ENCODE data around the gene DLGAP3.
"Not testable (repeated sequence)": the region's sequence is repeated elsewhere in the genome, so short reads cannot be mapped to it uniquely, and the experiment has no call there.

DLGAP3 gene

GRCh38 chr1:34825455-34826091, 103.9 kb downstream of the DLGAP3 start:
- Histone ChIP-seq H3K27ac (ENCODE audit: low read length) (no peak overlapping the region), H3K9me3 (ENCODE audit: control insufficient read depth, low read depth, low read length) (no peaks in the 10 kb centered on the region), H3K9ac (ENCODE audit: low read length) (no peak overlapping the region), H3K36me3 (ENCODE audit: control insufficient read depth, low read depth, low read length) (no peaks in the 10 kb centered on the region), H3K27me3 (ENCODE audit: control insufficient read depth, insufficient read depth, low read length) (no peaks in the 10 kb centered on the region), H3K4me1 (ENCODE audit: control insufficient read depth, low read depth, low read length) (no peaks in the 10 kb centered on the region), H3K4me3 (ENCODE audit: low read length) (no peak overlapping the region)

- Histone ChIP-seq H3K9me3 (ENCODE audit: control insufficient read depth, low read depth, low read length) (no peaks in the 10 kb centered on the region), H3K36me3 (ENCODE audit: control insufficient read depth, low read depth, low read length) (no peaks in the 10 kb centered on the region), H3K4me1 (ENCODE audit: control insufficient read depth, low read depth, low read length) (no peaks in the 10 kb centered on the region), H3K27me3 (ENCODE audit: control insufficient read depth, insufficient read depth, low read length) (no peaks in the 10 kb centered on the region), H3K27ac (ENCODE audit: low read length) (no peak overlapping the region), H3K9ac (ENCODE audit: low read length) (no peak overlapping the region), H3K4me3 (ENCODE audit: low read length) (no peak overlapping the region)
Measured at GRCh38 chr1:34824817-34825454, 104.5 kb downstream of the DLGAP3 start.

- no peak overlapping the region for H3K4me3 ChIP-seq (ENCODE audit: low read length)
- H3K4me1 ChIP-seq (ENCODE audit: control insufficient read depth, low read depth, low read length), result no peaks in the 10 kb centered on the region
- no peaks in the 10 kb centered on the region for H3K27me3 ChIP-seq (ENCODE audit: control insufficient read depth, insufficient read depth, low read length)
- no peaks in the 10 kb centered on the region for H3K36me3 ChIP-seq (ENCODE audit: control insufficient read depth, low read depth, low read length)
- H3K27ac ChIP-seq (ENCODE audit: low read length), result no peak overlapping the region
- no peak overlapping the region for H3K9ac ChIP-seq (ENCODE audit: low read length)
- no peaks in the 10 kb centered on the region for H3K9me3 ChIP-seq (ENCODE audit: control insufficient read depth, low read depth, low read length)
Measured at GRCh38 chr1:34822202-34822601, 107.2 kb downstream of the DLGAP3 start.

GRCh38 chr1:34818862-34819261, 110.6 kb downstream of the DLGAP3 start:
- not testable (repeated sequence) for H3K27ac ChIP-seq (ENCODE audit: low read length); H3K9me3 ChIP-seq (ENCODE audit: control insufficient read depth, low read depth, low read length); H3K9ac ChIP-seq (ENCODE audit: low read length); H3K4me1 ChIP-seq (ENCODE audit: control insufficient read depth, low read depth, low read length); H3K36me3 ChIP-seq (ENCODE audit: control insufficient read depth, low read depth, low read length); H3K27me3 ChIP-seq (ENCODE audit: control insufficient read depth, insufficient read depth, low read length); H3K4me3 ChIP-seq (ENCODE audit: low read length)

- H3K4me3 ChIP-seq (ENCODE audit: low read length), result no peak overlapping the region
- H3K27ac ChIP-seq (ENCODE audit: low read length), result no peak overlapping the region
- H3K36me3 ChIP-seq (ENCODE audit: control insufficient read depth, low read depth, low read length), result no peaks in the 10 kb centered on the region
- no peaks in the 10 kb centered on the region for H3K9me3 ChIP-seq (ENCODE audit: control insufficient read depth, low read depth, low read length)
- H3K9ac ChIP-seq (ENCODE audit: low read length), result no peak overlapping the region
- no peaks in the 10 kb centered on the region for H3K27me3 ChIP-seq (ENCODE audit: control insufficient read depth, insufficient read depth, low read length)
- H3K4me1 ChIP-seq (ENCODE audit: control insufficient read depth, low read depth, low read length), result no peaks in the 10 kb centered on the region
Measured at GRCh38 chr1:34816778-34817177, 112.7 kb downstream of the DLGAP3 start.

GRCh38 chr1:34816332-34816731, 113.1 kb downstream of the DLGAP3 start:
- Histone ChIP-seq H3K9ac (ENCODE audit: low read length) (no peak overlapping the region), H3K36me3 (ENCODE audit: control insufficient read depth, low read depth, low read length) (no peaks in the 10 kb centered on the region), H3K4me3 (ENCODE audit: low read length) (no peak overlapping the region), H3K27ac (ENCODE audit: low read length) (no peak overlapping the region), H3K27me3 (ENCODE audit: control insufficient read depth, insufficient read depth, low read length) (no peaks in the 10 kb centered on the region), H3K4me1 (ENCODE audit: control insufficient read depth, low read depth, low read length) (no peaks in the 10 kb centered on the region), H3K9me3 (ENCODE audit: control insufficient read depth, low read depth, low read length) (no peaks in the 10 kb centered on the region)
